Thymus (tissue), 11 donors: ENCODE data around the gene VWF. TPM values are rescaled to one million over a fixed set of nuclear protein-coding genes. Genes with fewer than 3 reads are reported as not detected.

ENCODE experiments used
- DNase-seq, 9 donors: peaks; one replicate each; pipeline ENCODE4 v3.0.0-alpha.2; 2013; ENCODE audit warnings: low spot score in 9 of 9, low read depth in 6 of 9, missing footprints in 1 of 9
- H3K27ac ChIP-seq, 2 donors: one replicate each; pipeline ENCODE4 v1.5.1; 2013; ENCODE audit warnings: control low read depth in 1 of 2, low read depth in 1 of 2, low read length in 1 of 2, mild to moderate bottlenecking in 1 of 2, moderate library complexity in 1 of 2
- H3K27me3 ChIP-seq, 2 donors: one replicate each; pipeline ENCODE4 v1.5.1; 2013; ENCODE audit warnings: low read length in 1 of 2; ENCODE audit not compliant: control insufficient read depth in 2 of 2, insufficient read depth in 1 of 2
- H3K36me3 ChIP-seq, 2 donors: one replicate each; pipeline ENCODE4 v1.5.1; 2013; ENCODE audit warnings: low read length in 1 of 2, mild to moderate bottlenecking in 1 of 2, moderate library complexity in 1 of 2; ENCODE audit not compliant: control insufficient read depth in 2 of 2, insufficient read depth in 2 of 2
- H3K4me1 ChIP-seq, 2 donors: one replicate each; pipeline ENCODE4 v1.5.1; 2013; ENCODE audit warnings: low read length in 2 of 2; ENCODE audit not compliant: control insufficient read depth in 2 of 2, insufficient read depth in 2 of 2
- H3K4me3 ChIP-seq, 2 donors: one replicate each; pipeline ENCODE4 v1.5.1; 2013; ENCODE audit warnings: low read length in 2 of 2, control low read depth in 1 of 2, mild to moderate bottlenecking in 1 of 2
- H3K9me3 ChIP-seq, 2 donors: one replicate each; pipeline ENCODE4 v1.5.1; 2013; ENCODE audit warnings: low read length in 1 of 2, mild to moderate bottlenecking in 1 of 2; ENCODE audit not compliant: control insufficient read depth in 2 of 2, insufficient read depth in 1 of 2
- WGBS: extraction: QIAGEN DNeasy Blood & Tissue Kit; methylation state at CpG from one replicate; pipeline ENCODE4 v1.1.7; 2013; 5-methylcytosine and 5-hydroxymethylcytosine counted together
- polyA plus RNA-seq: library from polyadenylated mRNA; stranded (reverse); fragments of 200-250 nt; gene quantifications from one replicate; pipeline ENCODE4 v1.2.3, GENCODE V29; 2013
- total RNA-seq: library from RNA; stranded (reverse); fragments of 120-200 nt; gene quantifications from one replicate; pipeline ENCODE4 v1.2.4, GENCODE V29; 2013
- donor health status: healthy.

VWF gene
- total and polyA plus RNA-seq, 2 donors = 6.7 to 33.8 TPM

DNA sequence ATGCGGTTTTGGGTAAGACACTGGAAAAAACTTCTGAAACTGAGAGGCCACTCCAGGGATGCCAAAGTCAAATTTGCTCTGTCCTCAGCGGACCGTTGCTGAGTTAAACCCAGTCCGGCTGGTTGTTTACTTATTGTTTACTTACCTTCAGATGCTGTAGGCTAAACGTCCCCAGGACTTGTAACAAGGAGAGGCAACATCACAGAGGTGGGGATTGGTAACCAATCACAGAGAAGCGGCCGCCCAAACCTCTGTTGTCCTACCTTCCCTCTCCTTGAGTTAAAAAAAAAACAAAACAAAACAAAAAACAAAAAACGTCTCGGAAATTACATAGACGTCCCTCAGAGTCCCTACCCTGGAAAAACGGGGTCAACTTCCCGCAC, 179.8 kb downstream of the VWF start:
- no peak overlapping the region for H3K4me3 ChIP-seq
- WGBS = 48% methylated on average over 12 of the region's 12 CpGs
- no peaks in the 10 kb centered on the region for H3K36me3 ChIP-seq
- H3K9me3 ChIP-seq = no peaks in the 10 kb centered on the region
- H3K27me3 ChIP-seq = peaks cover 34 to 43% of the 10 kb centered on the region in 2 donors
- DNase-seq = no peak
- H3K4me1 ChIP-seq = peaks cover 0 to 17% of the 10 kb centered on the region in 2 donors
- H3K27ac ChIP-seq = no peak overlapping the region

DNA sequence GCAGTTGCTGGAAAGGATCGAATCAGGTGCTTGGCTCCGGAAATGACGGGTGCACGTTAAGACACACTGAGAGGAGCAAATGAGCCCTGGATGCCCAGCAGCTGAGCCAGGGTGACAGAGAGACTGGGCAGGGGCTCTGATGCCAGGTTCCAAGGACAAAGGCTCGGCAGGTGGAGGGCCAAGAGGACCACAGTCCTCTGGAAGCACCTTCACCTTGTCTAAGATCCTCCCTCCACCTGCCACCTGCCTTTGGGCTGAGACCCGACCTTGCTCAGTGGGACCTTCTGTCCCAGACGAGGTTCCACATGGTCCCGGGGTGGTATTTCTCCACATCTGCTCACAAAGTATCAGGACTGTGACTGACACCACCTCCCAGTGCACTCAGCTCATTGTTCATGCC, 180.4 kb downstream of the VWF start:
- no peaks in the 10 kb centered on the region for H3K36me3 ChIP-seq
- 95% methylated on average over 8 of the region's 8 CpGs for WGBS
- DNase-seq = no peak
- H3K4me1 ChIP-seq = peaks cover 0 to 16% of the 10 kb centered on the region in 2 donors
- H3K27me3 ChIP-seq = peaks cover 34 to 43% of the 10 kb centered on the region in 2 donors
- H3K4me3 ChIP-seq = no peak overlapping the region
- no peak overlapping the region for H3K27ac ChIP-seq
- no peaks in the 10 kb centered on the region for H3K9me3 ChIP-seq

DNA sequence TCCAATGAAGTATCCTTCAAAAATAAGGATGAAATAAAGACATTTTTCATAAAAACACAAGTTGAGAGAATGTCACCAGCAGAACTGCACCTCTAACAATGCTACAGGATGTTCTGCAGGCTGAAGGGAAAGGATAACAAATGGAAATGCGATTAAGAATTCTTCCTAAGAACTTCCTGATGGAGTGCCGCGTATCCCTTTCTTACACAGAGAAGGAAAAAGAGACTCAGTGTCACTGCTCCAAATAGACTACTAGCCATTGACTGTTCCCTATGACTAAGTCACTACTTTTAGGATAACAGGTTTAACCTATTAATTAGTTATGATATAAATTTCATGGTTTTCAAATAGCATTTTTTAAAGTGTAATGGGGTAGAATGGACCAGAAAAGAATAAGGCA, 182.6 kb downstream of the VWF start:
- Histone ChIP-seq H3K4me3 (no peak overlapping the region), H3K9me3 (no peaks in the 10 kb centered on the region), H3K4me1 (peaks cover 0 to 6% of the 10 kb centered on the region in 2 donors), H3K27ac (no peak overlapping the region), H3K27me3 (peaks cover 33 to 37% of the 10 kb centered on the region in 2 donors), H3K36me3 (no peaks in the 10 kb centered on the region)
- WGBS = 95% methylated on average over 3 of the region's 3 CpGs
- DNase-seq = no peak

DNA sequence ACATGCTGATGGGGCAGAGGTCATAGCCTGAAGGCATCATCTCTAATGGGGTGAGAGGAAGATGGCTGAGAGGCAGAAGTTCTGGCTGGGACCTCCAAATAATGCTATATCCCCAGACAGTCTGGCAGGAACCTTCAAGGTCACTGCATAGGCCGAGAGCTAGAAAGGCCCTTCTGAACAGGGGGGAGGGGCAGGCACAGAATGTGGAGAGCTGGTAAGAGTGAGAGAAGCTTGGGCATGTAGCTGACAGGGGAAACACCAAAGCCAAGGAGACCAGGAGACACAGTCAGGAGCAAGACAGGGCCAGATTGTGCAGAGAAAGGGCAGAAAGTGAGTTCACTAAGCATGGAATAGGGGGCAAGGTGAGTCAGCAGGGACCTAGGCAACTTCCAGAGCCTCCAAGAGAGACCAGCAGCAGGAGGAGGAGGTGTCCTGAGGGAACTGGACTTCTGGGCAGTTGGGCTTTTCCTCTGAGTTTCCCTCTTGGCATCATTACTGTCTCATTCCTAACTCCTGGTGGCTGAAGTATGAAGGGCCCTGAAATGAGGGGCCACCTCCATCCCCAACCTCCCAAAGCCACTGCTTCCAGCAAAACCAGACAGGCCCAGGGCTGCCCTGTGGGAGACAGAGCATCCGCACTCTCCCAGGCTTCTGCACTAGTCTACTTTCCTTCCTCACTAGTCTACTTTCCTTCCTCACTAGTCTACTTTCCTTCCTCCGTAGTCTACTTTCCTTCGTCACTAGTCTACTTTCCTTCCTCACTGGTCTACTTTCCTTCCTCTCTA, 196.5 kb downstream of the VWF start:
- H3K4me1 ChIP-seq = no peaks in the 10 kb centered on the region
- no peak for DNase-seq
- H3K36me3 ChIP-seq = no peaks in the 10 kb centered on the region
- no peak overlapping the region for H3K4me3 ChIP-seq
- H3K27ac ChIP-seq = no peak overlapping the region
- 93% methylated on average over 4 of the region's 4 CpGs for WGBS
- peaks cover 0 to 2% of the 10 kb centered on the region in 2 donors for H3K27me3 ChIP-seq
- H3K9me3 ChIP-seq = no peaks in the 10 kb centered on the region

DNA sequence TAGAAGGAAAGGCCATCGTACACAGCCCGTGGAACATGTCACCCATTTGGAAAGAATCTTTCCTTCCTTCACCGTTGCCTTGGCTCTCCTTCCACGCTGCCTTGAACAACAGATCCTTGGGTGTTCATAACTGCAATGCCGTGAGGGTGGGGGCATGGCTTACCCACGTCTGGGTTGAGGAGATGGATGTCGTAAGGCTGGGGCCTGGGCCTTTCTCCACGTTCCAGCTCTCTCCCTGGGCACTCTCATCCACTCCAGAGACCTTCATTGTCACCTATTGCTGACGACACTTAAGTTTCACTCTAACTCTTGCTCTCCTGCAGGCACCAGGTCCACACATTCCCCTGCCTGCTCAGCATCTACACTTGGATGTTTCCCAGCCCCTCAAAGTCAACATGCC, 198.8 kb downstream of the VWF start:
- 94% methylated on average over 9 of the region's 9 CpGs for WGBS
- Histone ChIP-seq H3K4me1 (no peaks in the 10 kb centered on the region), H3K27ac (no peak overlapping the region), H3K36me3 (no peaks in the 10 kb centered on the region), H3K4me3 (no peak overlapping the region), H3K9me3 (no peaks in the 10 kb centered on the region), H3K27me3 (peaks cover 0 to 2% of the 10 kb centered on the region in 2 donors)
- no peak for DNase-seq

DNA sequence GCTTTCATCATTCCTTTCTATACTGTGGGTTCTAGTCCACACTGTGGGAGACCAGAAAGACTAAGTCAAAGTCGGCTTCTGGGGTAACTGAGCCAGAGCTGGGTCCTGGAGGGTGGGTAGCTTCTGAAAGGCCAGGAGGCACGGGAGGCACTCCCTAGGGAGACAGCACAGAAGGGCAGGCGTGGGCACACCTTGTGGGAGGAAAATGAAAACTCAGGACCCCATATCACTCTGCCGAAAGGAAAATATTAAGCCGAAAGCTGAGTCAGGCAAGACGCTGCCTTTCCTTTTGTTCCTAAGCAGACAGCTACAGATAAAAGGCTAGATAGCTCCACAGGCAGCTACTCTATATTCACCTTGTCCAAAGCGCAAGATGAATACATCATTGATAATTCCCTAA, 200.1 kb downstream of the VWF start:
- WGBS = 93% methylated on average over 7 of the region's 7 CpGs
- Histone ChIP-seq H3K36me3 (no peaks in the 10 kb centered on the region), H3K27me3 (peaks cover 0 to 2% of the 10 kb centered on the region in 2 donors), H3K27ac (no peak overlapping the region), H3K4me3 (no peak overlapping the region), H3K4me1 (no peaks in the 10 kb centered on the region), H3K9me3 (no peaks in the 10 kb centered on the region)
- no peak for DNase-seq

DNA sequence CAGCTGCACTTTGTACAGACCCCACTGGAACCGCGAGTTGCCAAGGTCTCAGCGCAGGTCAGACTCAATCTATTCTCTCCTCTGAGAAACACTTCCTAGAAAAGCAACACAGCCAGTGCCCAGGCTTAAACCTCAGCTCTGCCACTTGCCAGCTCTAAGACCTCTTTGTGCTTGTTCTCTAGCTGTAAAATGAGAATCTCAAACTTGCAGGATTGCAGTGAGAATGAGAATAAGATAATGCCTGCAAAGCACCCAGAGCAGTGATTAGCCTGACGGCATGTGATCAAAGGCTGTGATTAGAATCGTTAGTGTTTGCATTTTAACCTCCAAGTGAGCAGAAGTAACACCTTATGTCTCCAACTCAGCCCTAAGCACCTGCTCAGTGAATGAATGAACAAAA, 200.7 kb downstream of the VWF start:
- Histone ChIP-seq H3K9me3 (no peaks in the 10 kb centered on the region), H3K27me3 (peaks cover 0 to 2% of the 10 kb centered on the region in 2 donors), H3K36me3 (no peaks in the 10 kb centered on the region), H3K27ac (no peak overlapping the region), H3K4me1 (no peaks in the 10 kb centered on the region), H3K4me3 (no peak overlapping the region)
- WGBS = 94% methylated on average over 5 of the region's 5 CpGs
- DNase-seq = no peak

DNA sequence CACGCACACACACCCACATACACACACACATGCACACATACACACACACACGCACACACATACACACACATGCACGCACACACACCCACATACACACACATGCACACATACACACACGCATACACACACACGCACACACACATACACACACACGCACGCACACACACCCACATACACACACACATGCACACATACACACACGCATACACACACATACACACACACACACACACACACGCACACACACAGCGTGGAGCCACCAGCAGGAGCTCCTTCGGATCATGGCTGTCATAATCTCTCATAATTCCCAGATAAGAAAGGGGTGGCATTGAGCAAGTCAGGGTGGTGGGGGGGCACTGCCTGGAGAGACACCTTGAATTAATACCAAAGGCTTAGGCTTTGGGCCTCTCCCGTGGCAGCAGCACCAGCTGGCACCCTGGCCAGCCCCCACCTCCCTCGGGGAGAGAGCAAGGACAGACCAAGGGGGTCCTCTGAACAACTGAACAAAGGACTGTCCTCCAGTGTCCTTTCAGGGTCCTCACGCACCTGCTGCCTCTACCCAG, 201.3 kb downstream of the VWF start:
- Histone ChIP-seq H3K27me3 (peaks cover 0 to 2% of the 10 kb centered on the region in 2 donors), H3K36me3 (no peaks in the 10 kb centered on the region), H3K4me1 (no peaks in the 10 kb centered on the region), H3K27ac (no peak overlapping the region), H3K4me3 (no peak overlapping the region), H3K9me3 (no peaks in the 10 kb centered on the region)
- DNase-seq = no peak
- WGBS = 80% methylated on average over 14 of the region's 14 CpGs

DNA sequence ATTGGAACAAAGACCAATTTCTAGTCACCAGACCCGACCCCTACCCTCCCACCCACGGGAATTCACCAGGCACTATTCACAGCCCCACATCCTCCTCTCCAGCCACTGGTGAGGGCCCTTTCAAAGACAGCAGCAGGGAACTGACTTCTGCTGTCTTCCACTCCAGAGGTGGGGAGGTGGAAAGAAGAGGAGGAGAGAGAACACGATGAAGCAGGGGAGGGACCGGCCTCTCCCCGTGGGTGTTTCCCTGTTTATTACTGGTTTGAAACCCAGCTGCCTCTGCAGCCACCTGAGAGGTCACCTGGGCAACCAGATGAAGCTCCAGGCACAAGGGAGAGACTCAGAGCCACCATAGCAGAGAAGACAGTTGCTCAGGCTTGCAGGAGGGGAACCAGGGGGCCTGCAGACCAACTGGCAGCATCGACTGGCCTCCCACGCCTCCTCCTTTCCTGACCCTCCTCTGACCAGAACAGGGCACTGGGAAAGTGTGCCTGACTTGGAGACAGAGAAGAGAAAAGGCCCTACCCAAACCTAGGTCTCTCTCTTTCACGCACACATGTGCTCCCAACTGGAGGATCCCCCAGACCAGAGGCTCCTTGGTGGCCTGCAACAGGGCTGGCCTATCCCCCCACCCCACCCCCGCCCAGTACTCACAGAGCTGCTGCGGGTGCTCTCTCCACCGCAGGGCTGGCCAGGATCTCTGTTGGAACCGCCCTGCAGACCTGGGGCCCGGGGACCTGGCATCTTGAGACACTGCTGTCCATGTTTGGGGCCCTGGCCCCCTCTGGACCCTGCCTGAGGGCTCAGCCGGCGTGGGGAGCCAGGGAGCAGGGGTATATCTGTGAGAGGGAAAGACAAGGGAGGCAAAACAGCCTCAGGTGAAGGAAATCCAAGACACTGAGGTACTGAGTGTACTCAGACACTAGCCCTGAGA, 202.2 kb downstream of the VWF start:
- Histone ChIP-seq H3K4me3 (no peak overlapping the region), H3K36me3 (no peaks in the 10 kb centered on the region), H3K27ac (no peak overlapping the region), H3K4me1 (no peaks in the 10 kb centered on the region), H3K27me3 (no peaks in the 10 kb centered on the region), H3K9me3 (no peaks in the 10 kb centered on the region)
- no peak for DNase-seq
- WGBS = 94% methylated on average over 15 of the region's 15 CpGs
